SKM-1 (cell line): ENCODE results near the gene NPLOC4.
"Not testable (repeated sequence)": the region's sequence is repeated elsewhere in the genome, so short reads cannot be mapped to it uniquely, and the experiment has no call there.

Source experiments
- DNase-seq: peaks from one replicate; lab custom pipeline; 2025; ENCODE audit not compliant: unreplicated experiment; lab: John Stamatoyannopoulos, UW

Gene NPLOC4

GRCh38 chr17:81535480-81536298, 101.2 kb downstream of the NPLOC4 start:
- DNase-seq: no peak

GRCh38 chr17:81535007-81535328, 101.9 kb downstream of the NPLOC4 start:
- no peak for DNase-seq

- no peak for DNase-seq
Observed at GRCh38 chr17:81534157-81535006, 102.5 kb downstream of the NPLOC4 start.

- DNase-seq: no peak
Observed at GRCh38 chr17:81533339-81534141, 103.4 kb downstream of the NPLOC4 start.

GRCh38 chr17:81532490-81533287, 104.2 kb downstream of the NPLOC4 start:
- DNase-seq: no peak

GRCh38 chr17:81531998-81532404, 104.9 kb downstream of the NPLOC4 start:
- DNase-seq: not testable (repeated sequence)

GRCh38 chr17:81531013-81531412, 105.9 kb downstream of the NPLOC4 start:
- not testable (repeated sequence) for DNase-seq

- DNase-seq: no peak
Observed at GRCh38 chr17:81529437-81529803, 107.5 kb downstream of the NPLOC4 start.

- DNase-seq: no peak
Observed at GRCh38 chr17:81528651-81529436, 108.1 kb downstream of the NPLOC4 start.

- no peak for DNase-seq
Observed at GRCh38 chr17:81528384-81528650, 108.6 kb downstream of the NPLOC4 start.

GRCh38 chr17:81527591-81528383, 109.1 kb downstream of the NPLOC4 start, which contains the start of gene FSCN2:
Gene FSCN2 (plus strand): TSS chr17:81528377. CDS start chr17:81528532, 155 bp downstream.
- no peak for DNase-seq

GRCh38 chr17:81526662-81527571, 110.0 kb downstream of the NPLOC4 start:
- DNase-seq: no peak

GRCh38 chr17:81524865-81525159, 112.1 kb downstream of the NPLOC4 start:
- no peak for DNase-seq

GRCh38 chr17:81524039-81524864, 112.7 kb downstream of the NPLOC4 start:
- no peak for DNase-seq

GRCh38 chr17:81523402-81524038, 113.4 kb downstream of the NPLOC4 start:
- DNase-seq: no peak

GRCh38 chr17:81522491-81523401, 114.2 kb downstream of the NPLOC4 start:
- no peak for DNase-seq
